Kidney epithelial cell (primary cell): ENCODE data around the gene KRT20. TPM values are rescaled to one million over a fixed set of nuclear protein-coding genes. Genes with fewer than 3 reads are reported as not detected.
"Not testable (repeated sequence)": the region's sequence is repeated elsewhere in the genome, so short reads cannot be mapped to it uniquely, and the experiment has no call there.

ENCODE experiments used
- DNase-seq: peaks from one replicate; pipeline ENCODE4 v3.0.0-alpha.2; 2010; ENCODE audit warnings: low read depth
- H3K27me3 ChIP-seq: 2 replicates; pipeline ENCODE4 v1.6.0; 2011; ENCODE audit warnings: low read length; ENCODE audit not compliant: control insufficient read depth, insufficient read depth
- H3K36me3 ChIP-seq: 2 replicates; pipeline ENCODE4 v1.5.1; 2011; ENCODE audit warnings: low read length; ENCODE audit not compliant: control insufficient read depth, insufficient read depth
- H3K4me3 ChIP-seq: 2 replicates; pipeline ENCODE4 v1.5.1; 2011; ENCODE audit warnings: low read depth, mild to moderate bottlenecking, control low read depth, low read length
- CTCF ChIP-seq: IDR thresholded peaks from 2 replicates; pipeline ENCODE4 v1.5.1; 2011; ENCODE audit warnings: mild to moderate bottlenecking, moderate library complexity, low read length, control low read depth, inconsistent platforms; ENCODE audit not compliant: insufficient read depth, poor library complexity, severe bottlenecking
- total RNA-seq: library from RNA; depleted of rRNA; stranded (reverse); fragments of >200 nt; gene quantifications from 2 replicates; pipeline ENCODE4 v1.2.3, GENCODE V29; 2015

KRT20 gene
- total RNA-seq, 1 donor from 2014 or later, result not detected

GRCh38 chr17:40864661-40865390, 20.2 kb downstream of the KRT20 start:
- TF ChIP-seq CTCF, result no peak
- DNase-seq, result no peak
- Histone ChIP-seq H3K36me3 (no peaks in the 10 kb centered on the region), H3K4me3 (no peak overlapping the region), H3K27me3 (no peaks in the 10 kb centered on the region)

- TF ChIP-seq CTCF, result peak; percentile 36
- no peaks in the 10 kb centered on the region for H3K36me3 ChIP-seq
- H3K27me3 ChIP-seq, result no peaks in the 10 kb centered on the region
- no peak for DNase-seq
- H3K4me3 ChIP-seq, result no peak overlapping the region
Measured at GRCh38 chr17:40862985-40863733, 21.9 kb downstream of the KRT20 start.

GRCh38 chr17:40859536-40859935, 25.5 kb downstream of the KRT20 start:
- no peaks in the 10 kb centered on the region for H3K36me3 ChIP-seq
- no peak for TF ChIP-seq CTCF
- no peak overlapping the region for H3K4me3 ChIP-seq
- no peak for DNase-seq
- no peaks in the 10 kb centered on the region for H3K27me3 ChIP-seq

- H3K4me3 ChIP-seq, H3K27me3 ChIP-seq, DNase-seq, H3K36me3 ChIP-seq: not testable (repeated sequence)
Measured at GRCh38 chr17:40858667-40859066, 26.4 kb downstream of the KRT20 start.

- Histone ChIP-seq H3K4me3 (no peak overlapping the region), H3K36me3 (no peaks in the 10 kb centered on the region), H3K27me3 (no peaks in the 10 kb centered on the region)
- no peak for DNase-seq
- TF ChIP-seq CTCF, result no peak
Measured at GRCh38 chr17:40857535-40857934, 27.5 kb downstream of the KRT20 start.

GRCh38 chr17:40854175-40854814, 30.7 kb downstream of the KRT20 start:
- no peaks in the 10 kb centered on the region for H3K36me3 ChIP-seq
- TF ChIP-seq CTCF, result no peak
- DNase-seq, result peak; percentile 72
- H3K27me3 ChIP-seq, result no peaks in the 10 kb centered on the region
- no peak overlapping the region for H3K4me3 ChIP-seq
